Kidney epithelial cell (primary cell): ENCODE data around the gene CRTAC1. TPM values are rescaled to one million over a fixed set of nuclear protein-coding genes. Genes with fewer than 3 reads are reported as not detected.

Source experiments
- DNase-seq: peaks from one replicate; pipeline ENCODE4 v3.0.0-alpha.2; 2010; ENCODE audit warnings: low read depth
- H3K27me3 ChIP-seq: 2 replicates; pipeline ENCODE4 v1.6.0; 2011; ENCODE audit warnings: low read length; ENCODE audit not compliant: control insufficient read depth, insufficient read depth
- H3K36me3 ChIP-seq: 2 replicates; pipeline ENCODE4 v1.5.1; 2011; ENCODE audit warnings: low read length; ENCODE audit not compliant: control insufficient read depth, insufficient read depth
- H3K4me3 ChIP-seq: 2 replicates; pipeline ENCODE4 v1.5.1; 2011; ENCODE audit warnings: low read depth, mild to moderate bottlenecking, control low read depth, low read length
- total RNA-seq: library from RNA; depleted of rRNA; stranded (reverse); fragments of >200 nt; gene quantifications from 2 replicates; pipeline ENCODE4 v1.2.3, GENCODE V29; 2015
- TF ChIP-seq, protein P1 (sequence below): IDR thresholded peaks from 2 replicates; pipeline ENCODE4 v1.5.1; 2011; ENCODE audit warnings: mild to moderate bottlenecking, moderate library complexity, low read length, control low read depth, inconsistent platforms; ENCODE audit not compliant: insufficient read depth, poor library complexity, severe bottlenecking

The CRTAC1 gene
- total RNA-seq, 1 donor from 2014 or later: 3.2 TPM

DNA sequence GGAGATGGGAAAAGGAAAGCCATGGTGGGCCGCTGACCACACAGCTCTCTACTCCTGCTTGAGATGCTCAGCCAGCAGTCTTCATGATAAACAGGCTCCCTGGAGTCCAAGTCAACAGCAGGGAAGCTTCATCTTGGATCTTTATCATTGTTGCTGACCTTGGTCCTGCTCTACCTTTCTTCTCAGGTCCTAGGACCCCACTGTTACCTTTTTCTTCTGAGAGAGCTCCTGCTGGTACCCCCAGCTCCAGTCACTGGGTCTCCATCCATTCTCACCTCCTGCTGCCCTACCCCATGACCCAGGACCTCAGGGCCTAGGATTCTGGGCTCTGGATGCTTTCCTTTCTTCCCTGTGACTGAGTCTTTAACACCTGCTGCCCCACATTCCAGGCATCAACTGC is 5.2 kb upstream of the CRTAC1 start:
- Histone ChIP-seq H3K27me3 (peaks cover 53% of the 10 kb centered on the region), H3K36me3 (no peaks in the 10 kb centered on the region), H3K4me3 (no peak overlapping the region)
- no peak for DNase-seq
- TF ChIP-seq, protein P1, sequence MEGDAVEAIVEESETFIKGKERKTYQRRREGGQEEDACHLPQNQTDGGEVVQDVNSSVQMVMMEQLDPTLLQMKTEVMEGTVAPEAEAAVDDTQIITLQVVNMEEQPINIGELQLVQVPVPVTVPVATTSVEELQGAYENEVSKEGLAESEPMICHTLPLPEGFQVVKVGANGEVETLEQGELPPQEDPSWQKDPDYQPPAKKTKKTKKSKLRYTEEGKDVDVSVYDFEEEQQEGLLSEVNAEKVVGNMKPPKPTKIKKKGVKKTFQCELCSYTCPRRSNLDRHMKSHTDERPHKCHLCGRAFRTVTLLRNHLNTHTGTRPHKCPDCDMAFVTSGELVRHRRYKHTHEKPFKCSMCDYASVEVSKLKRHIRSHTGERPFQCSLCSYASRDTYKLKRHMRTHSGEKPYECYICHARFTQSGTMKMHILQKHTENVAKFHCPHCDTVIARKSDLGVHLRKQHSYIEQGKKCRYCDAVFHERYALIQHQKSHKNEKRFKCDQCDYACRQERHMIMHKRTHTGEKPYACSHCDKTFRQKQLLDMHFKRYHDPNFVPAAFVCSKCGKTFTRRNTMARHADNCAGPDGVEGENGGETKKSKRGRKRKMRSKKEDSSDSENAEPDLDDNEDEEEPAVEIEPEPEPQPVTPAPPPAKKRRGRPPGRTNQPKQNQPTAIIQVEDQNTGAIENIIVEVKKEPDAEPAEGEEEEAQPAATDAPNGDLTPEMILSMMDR: no peak

DNA sequence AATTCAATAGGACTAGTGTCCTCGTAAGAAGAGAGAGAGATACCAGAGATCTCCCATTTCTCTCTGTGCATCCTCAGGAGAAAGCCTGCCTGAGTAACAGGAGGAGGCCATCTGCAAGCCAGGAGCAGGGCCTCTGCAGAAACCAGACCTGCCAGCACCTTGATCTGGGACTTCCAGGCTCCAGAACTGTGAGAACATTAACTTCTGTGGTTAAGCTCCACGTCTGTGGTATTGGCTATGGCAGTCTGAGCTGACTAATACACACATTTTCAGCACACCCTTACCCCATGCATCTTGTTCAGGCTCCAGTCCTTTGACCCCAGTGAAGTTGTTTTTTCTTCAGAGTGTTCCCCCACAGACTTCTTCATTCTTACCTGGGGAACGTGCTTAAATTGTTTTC is 3.1 kb upstream of the CRTAC1 start:
- TF ChIP-seq, protein P1: no peak
- Histone ChIP-seq H3K36me3 (no peaks in the 10 kb centered on the region), H3K4me3 (no peak overlapping the region), H3K27me3 (peaks cover 56% of the 10 kb centered on the region)
- peak; percentile 26 for DNase-seq

DNA sequence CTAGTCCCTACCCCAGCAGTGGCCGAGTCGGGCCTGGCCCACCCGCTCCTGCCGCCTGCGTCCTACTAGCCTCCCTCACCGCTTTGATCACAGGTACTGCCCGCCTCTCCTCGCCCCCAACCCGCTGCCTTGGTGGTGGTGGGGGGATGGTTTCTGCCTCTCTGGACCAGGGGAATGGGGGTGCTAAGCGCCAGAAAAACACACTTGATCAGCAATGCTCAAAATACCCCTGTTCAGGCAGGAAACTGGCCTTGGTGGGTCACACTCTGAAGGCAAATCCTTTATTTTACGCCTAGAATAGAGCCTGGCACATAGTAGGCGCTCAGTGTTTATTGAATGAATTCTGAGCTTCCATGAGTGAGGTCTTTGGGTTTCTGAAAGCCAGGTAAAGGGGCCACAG is 1.0 kb upstream of the CRTAC1 start:
- TF ChIP-seq, protein P1: no peak
- no peak overlapping the region for H3K4me3 ChIP-seq
- peaks cover 51% of the 10 kb centered on the region for H3K27me3 ChIP-seq
- H3K36me3 ChIP-seq: no peaks in the 10 kb centered on the region
- no peak for DNase-seq

DNA sequence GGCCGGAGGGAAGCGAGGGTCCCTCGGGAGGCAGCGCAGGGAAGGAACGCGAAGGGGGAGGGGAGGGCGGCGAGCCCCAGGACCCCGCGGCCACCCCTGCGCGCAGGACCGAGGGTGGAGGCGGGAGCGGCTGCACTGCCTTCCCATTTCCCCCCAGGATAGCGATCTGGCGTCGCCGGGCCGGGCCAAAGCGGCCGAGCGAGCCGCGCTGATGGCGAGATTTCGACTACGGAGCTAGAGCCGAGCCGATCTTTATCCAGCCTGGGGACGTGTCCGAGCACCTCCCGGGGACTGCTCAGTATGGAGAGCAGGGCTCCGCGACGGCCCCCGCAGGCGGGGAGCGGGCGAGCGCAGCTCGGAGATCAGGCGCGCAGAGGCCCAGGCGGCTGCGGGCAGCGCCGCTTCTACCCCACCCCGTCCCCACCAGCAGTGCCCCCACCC is 590 bp upstream of the CRTAC1 start:
- Histone ChIP-seq H3K27me3 (peaks cover 51% of the 10 kb centered on the region), H3K4me3 (peak overlapping the region; percentile 6), H3K36me3 (no peaks in the 10 kb centered on the region)
- TF ChIP-seq, protein P1: no peak
- no peak for DNase-seq

DNA sequence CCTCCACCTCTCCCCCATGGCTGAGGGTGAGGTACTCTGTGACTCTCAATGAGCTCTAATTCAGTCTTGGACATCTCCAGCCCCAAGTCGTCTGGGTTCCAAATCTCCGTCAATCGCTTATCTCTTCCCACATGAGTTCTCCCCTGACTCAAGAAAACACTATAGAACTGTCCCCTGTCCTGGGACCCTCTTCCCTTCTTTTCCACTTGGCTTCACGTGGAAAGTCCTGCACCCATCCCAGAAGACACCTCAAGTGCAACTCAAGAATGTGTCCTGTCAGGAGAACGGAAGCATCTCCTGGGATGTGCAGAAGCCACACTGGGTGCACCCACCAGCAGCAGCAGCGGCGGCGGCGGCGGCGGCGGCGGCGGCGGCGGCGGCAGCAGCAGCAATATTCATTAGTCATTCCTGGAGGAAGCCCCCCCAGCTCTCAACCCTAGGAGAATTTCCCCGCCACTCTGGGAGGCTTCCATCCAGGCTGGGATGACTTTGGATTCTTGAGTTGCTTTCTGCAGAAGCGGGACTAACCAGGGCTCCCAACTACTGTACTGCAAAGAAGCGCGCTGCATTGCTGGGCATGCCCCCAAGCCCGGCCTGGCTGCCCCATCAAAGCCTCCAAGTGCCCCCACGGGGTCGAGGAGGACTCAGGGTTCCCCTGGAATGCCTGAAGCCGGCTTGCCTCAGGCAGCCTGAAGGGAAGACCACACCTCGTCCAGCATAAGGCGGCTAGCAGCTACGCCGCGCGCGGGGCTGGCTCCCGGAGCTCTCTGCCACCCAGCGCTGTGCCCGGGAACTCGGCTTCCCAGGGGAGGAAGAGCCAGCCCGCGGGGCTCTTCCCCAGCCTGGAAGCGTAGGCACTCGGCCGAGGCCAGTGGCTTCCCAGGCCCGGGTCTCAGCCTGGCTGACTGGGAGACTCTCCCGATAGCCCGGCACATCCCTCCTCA is 1.0 kb downstream of the CRTAC1 start:
- no peak for DNase-seq
- no peaks in the 10 kb centered on the region for H3K36me3 ChIP-seq
- H3K4me3 ChIP-seq: peak overlapping the region; percentile 10
- peaks cover 50% of the 10 kb centered on the region for H3K27me3 ChIP-seq
- TF ChIP-seq, protein P1: no peak
